Esophagus squamous epithelium (tissue), 4 donors: ENCODE measurements around the gene EIF2AK3.

Source experiments
- POLR2A ChIP-seq, 4 donors: fragments of 450-650 bp; IDR thresholded peaks; one replicate each; pipeline ENCODE4 v1.6.1; 2017; ENCODE audit warnings: antibody characterized with exemption in 4 of 4, mild to moderate bottlenecking in 4 of 4, moderate library complexity in 3 of 4
- TF ChIP-seq, protein P1 (sequence below), 6 experiments: fragments of 450-650 bp in 4 of 6; fragments of 200-600 bp in 2 of 6; sonication (generic) in 2 of 6; IDR thresholded peaks; one replicate each; pipeline ENCODE4 v1.5.1; 2016 to 2019; ENCODE audit warnings: antibody characterized with exemption in 6 of 6, mild to moderate bottlenecking in 4 of 6, moderate library complexity in 4 of 6

DNA sequence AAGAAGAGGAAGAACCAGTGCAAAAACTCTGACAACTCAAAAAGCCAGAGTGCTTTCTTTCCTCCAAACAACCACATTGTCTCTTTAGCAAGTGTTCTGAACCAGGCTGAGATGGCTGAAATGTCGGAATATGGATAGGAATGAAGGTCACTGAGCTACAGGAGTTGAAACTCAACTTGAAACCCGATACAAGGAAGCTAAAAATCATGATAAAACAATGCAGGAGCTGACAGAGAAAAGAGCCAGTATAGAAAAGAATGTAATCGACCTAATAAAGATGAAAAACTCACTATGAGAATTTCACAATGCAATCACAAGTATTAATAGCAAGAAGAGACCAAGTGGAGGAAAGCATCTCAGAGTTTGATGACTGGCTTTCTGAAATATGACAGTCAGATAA lies 15.0 kb upstream of the EIF2AK3 start:
- TF ChIP-seq, protein P1, sequence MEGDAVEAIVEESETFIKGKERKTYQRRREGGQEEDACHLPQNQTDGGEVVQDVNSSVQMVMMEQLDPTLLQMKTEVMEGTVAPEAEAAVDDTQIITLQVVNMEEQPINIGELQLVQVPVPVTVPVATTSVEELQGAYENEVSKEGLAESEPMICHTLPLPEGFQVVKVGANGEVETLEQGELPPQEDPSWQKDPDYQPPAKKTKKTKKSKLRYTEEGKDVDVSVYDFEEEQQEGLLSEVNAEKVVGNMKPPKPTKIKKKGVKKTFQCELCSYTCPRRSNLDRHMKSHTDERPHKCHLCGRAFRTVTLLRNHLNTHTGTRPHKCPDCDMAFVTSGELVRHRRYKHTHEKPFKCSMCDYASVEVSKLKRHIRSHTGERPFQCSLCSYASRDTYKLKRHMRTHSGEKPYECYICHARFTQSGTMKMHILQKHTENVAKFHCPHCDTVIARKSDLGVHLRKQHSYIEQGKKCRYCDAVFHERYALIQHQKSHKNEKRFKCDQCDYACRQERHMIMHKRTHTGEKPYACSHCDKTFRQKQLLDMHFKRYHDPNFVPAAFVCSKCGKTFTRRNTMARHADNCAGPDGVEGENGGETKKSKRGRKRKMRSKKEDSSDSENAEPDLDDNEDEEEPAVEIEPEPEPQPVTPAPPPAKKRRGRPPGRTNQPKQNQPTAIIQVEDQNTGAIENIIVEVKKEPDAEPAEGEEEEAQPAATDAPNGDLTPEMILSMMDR (IDR thresholded peaks at IDR 0.05), result no peak
- no peak for TF ChIP-seq POLR2A (IDR thresholded peaks at IDR 0.05)
